Activated T-cell treated with anti-CD3 and anti-CD28 coated beads for 24 hours (primary cell): Measurements from ENCODE around the gene PNN.

ENCODE experiments used
- DNase-seq: peaks from one replicate; pipeline ENCODE4 v3.0.0-alpha.2; 2020; ENCODE audit warnings: low read depth

The PNN gene

DNA sequence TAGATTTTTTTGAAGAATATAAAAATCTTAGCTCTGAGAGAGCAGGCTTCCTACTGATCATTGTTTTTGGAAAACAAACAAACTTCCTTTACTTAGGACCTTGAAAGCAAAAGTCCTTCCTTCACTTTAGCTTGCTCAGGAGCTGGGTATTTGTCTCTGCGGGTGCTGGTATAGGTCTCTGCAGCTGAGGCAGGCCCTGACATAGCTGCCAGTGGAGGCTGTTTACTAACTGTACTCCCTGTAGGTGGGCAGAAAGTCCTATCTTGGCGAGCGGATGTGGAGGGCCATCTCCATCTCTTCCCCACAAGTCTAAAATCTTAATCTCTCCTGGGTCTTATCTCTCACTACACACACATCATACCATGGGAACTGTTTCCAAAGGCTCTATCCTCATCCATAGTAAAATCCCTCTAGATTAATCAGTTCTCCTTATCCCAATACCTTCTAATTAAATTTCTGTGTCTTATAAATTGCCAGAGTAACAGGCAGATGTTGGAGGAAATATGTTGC, 54.6 kb downstream of the PNN start:
- no peak for DNase-seq

DNA sequence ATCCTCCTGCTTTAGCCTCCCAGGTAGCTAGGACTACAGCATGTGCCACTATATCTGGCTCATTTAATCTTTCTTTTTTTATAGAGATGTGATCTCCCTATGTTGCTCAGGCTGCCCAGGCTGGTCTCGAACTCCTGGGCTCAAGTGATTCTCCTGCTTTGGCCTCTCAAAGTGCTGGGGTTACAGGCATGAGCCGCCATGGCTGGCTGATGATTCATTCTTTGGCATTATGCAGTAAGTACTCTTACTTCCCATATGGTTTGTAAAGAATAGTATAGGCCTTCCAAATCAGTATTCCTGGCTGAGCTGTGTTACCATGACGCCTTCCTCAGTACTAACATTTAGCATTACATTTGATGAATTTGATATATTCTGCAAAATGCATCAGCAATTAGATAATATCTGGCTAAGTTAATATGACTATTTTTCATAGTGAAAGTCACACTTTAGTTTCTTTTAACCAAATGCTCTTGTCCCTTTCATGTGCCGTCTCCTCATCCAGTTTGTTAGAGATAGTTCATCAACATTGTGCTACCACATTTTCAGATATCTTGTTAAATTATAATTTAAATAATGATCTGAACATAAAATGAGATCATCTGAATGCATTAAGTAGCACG, 55.5 kb downstream of the PNN start:
- DNase-seq, result no peak

GRCh38 chr14:39231751-39232553, 56.9 kb downstream of the PNN start:
- peak; percentile 23 for DNase-seq
